H1 (cell line): ENCODE data around the gene IL2RA. TPM values are rescaled to one million over a fixed set of nuclear protein-coding genes. Genes with fewer than 3 reads are reported as not detected.
A peak's percentile ranks its signal among the peaks of the same experiment; 100 is the strongest.

Experiments used
- CTCF ChIA-PET: fragments of 300-600 bp; sonication (Branson Sonifier 250); formaldehyde crosslinking; loops from one replicate; lab custom pipeline; 2021; ENCODE audit not compliant: partially characterized antibody; lab: Charles Lee
- POLR2A ChIA-PET: fragments of 300-600 bp; sonication (Branson Sonifier 250); formaldehyde crosslinking; loops from one replicate; lab custom pipeline; 2021; ENCODE audit warnings: inconsistent platforms; ENCODE audit not compliant: partially characterized antibody; lab: Charles Lee
- DNase-seq, 2 experiments: peaks; one replicate each; pipeline versions ENCODE4 v3.0.0 to v3.0.0-alpha.2; 2010 to 2022; ENCODE audit warnings: low spot score in 2 of 2, low read depth in 1 of 2, mixed read lengths in 1 of 2
- FAIRE-seq: peaks from 2 replicates; lab custom pipeline; 2011; peaks lifted over from hg19 to GRCh38; lab: Jason Lieb, UNC
- H2AFZ ChIP-seq: 2 replicates; pipeline ENCODE4 v1.8.1; 2012; ENCODE audit warnings: low read length, inconsistent platforms
- H2AK5ac ChIP-seq: 2 replicates; pipeline ENCODE4 v1.6.1; 2013; ENCODE audit warnings: low read depth, low read length
- H2BK120ac ChIP-seq: replicated peaks from 2 replicates; pipeline ENCODE3; 2013; ENCODE audit warnings: low read depth, low read length, inconsistent platforms
- H2BK12ac ChIP-seq: 2 replicates; pipeline ENCODE4 v1.6.1; 2013; ENCODE audit warnings: low read depth, low read length
- H2BK15ac ChIP-seq: 2 replicates; pipeline ENCODE4 v1.6.1; 2013; ENCODE audit warnings: low read length
- H2BK20ac ChIP-seq: 2 replicates; pipeline ENCODE4 v1.6.1; 2013; ENCODE audit warnings: low read length
- H2BK5ac ChIP-seq: 2 replicates; pipeline ENCODE4 v1.6.1; 2013; ENCODE audit warnings: low read depth, low read length
- H3K14ac ChIP-seq: 2 replicates; pipeline ENCODE4 v1.6.1; 2013; ENCODE audit warnings: inconsistent platforms; ENCODE audit not compliant: insufficient read length
- H3K18ac ChIP-seq: 2 replicates; pipeline ENCODE4 v1.6.1; 2013; ENCODE audit warnings: low read length; ENCODE audit errors: extremely low read depth
- H3K23ac ChIP-seq: 2 replicates; pipeline ENCODE4 v1.6.1; 2013; ENCODE audit warnings: inconsistent platforms; ENCODE audit not compliant: insufficient read length
- H3K23me2 ChIP-seq: 2 replicates; pipeline ENCODE4 v1.6.1; 2013; ENCODE audit warnings: low read depth, low read length
- H3K27ac ChIP-seq: 2 replicates; pipeline ENCODE4 v1.6.1; 2011; ENCODE audit warnings: low read depth, low read length, inconsistent platforms
- H3K27me3 ChIP-seq, 4 experiments: replicated peaks in 1 of 4; 1 replicate in 1 of 4; 2 replicates in 3 of 4; pipeline versions ENCODE4 v1.6.1 to v1.8.1; 2011 to 2013; ENCODE audit warnings: low read length in 3 of 4, mild to moderate bottlenecking in 3 of 4, inconsistent platforms in 2 of 4, mixed read lengths in 2 of 4, moderate library complexity in 1 of 4; ENCODE audit not compliant: control insufficient read depth in 3 of 4, insufficient read depth in 3 of 4; ENCODE audit errors: extremely low read depth in 1 of 4
- H3K36me3 ChIP-seq, 4 experiments: 2 replicates each; pipeline versions ENCODE4 v1.6.1 to v1.8.1; 2011 to 2013; ENCODE audit warnings: mild to moderate bottlenecking in 4 of 4, low read length in 3 of 4, moderate library complexity in 2 of 4, control low read depth in 1 of 4, inconsistent platforms in 1 of 4; ENCODE audit not compliant: insufficient read depth in 4 of 4, control insufficient read depth in 2 of 4
- H3K4ac ChIP-seq: replicated peaks from 2 replicates; pipeline ENCODE3; 2013; ENCODE audit warnings: low read length, low read depth, mixed read lengths, inconsistent platforms; ENCODE audit not compliant: insufficient read length
- H3K4me1 ChIP-seq, 4 experiments: replicated peaks in 1 of 4; 1 replicate in 1 of 4; 2 replicates in 3 of 4; pipeline versions ENCODE4 v1.6.1 to v1.8.1; 2011 to 2013; ENCODE audit warnings: low read length in 3 of 4, inconsistent platforms in 2 of 4, mixed read lengths in 1 of 4; ENCODE audit not compliant: insufficient read depth in 4 of 4, control insufficient read depth in 3 of 4
- H3K4me2 ChIP-seq, 2 experiments: 2 replicates each; pipeline versions ENCODE4 v1.6.1 to v1.8.1; 2011 to 2013; ENCODE audit warnings: low read depth in 2 of 2, low read length in 2 of 2, control low read depth in 1 of 2, inconsistent platforms in 1 of 2, mild to moderate bottlenecking in 1 of 2; ENCODE audit not compliant: insufficient read depth in 1 of 2
- H3K4me3 ChIP-seq, 4 experiments: fragments of 200-600, 300-600 bp in 1 of 4; sonication (generic), shearing (Covaris generic), sonication (Bioruptor Twin) in 1 of 4; 2 replicates each; pipeline versions ENCODE4 v1.5.1 to v1.8.1; 2011 to 2016; ENCODE audit warnings: low read length in 4 of 4, low read depth in 3 of 4, control low read depth in 2 of 4, inconsistent platforms in 2 of 4, mild to moderate bottlenecking in 2 of 4, mixed read lengths in 1 of 4, moderate library complexity in 1 of 4; ENCODE audit not compliant: insufficient read depth in 2 of 4; ENCODE audit errors: extremely low read depth in 1 of 4
- H3K56ac ChIP-seq: replicated peaks from 2 replicates; pipeline ENCODE3; 2013; ENCODE audit warnings: low read depth, mild to moderate bottlenecking, mixed read lengths, low read length, inconsistent platforms; ENCODE audit not compliant: insufficient read length
- H3K79me1 ChIP-seq: 2 replicates; pipeline ENCODE4 v1.6.1; 2013; ENCODE audit warnings: low read depth, low read length, control low read depth
- H3K79me2 ChIP-seq, 2 experiments: 2 replicates each; pipeline versions ENCODE4 v1.6.1 to v1.8.1; 2012 to 2013; ENCODE audit warnings: low read length in 2 of 2, mild to moderate bottlenecking in 2 of 2, inconsistent platforms in 1 of 2; ENCODE audit not compliant: insufficient read depth in 2 of 2, control insufficient read depth in 1 of 2
- H3K9ac ChIP-seq, 4 experiments: replicated peaks in 1 of 4; 1 replicate in 1 of 4; 2 replicates in 3 of 4; pipeline versions ENCODE4 v1.6.1 to v1.8.1; 2011 to 2013; ENCODE audit warnings: low read depth in 3 of 4, low read length in 3 of 4, control low read depth in 2 of 4, mild to moderate bottlenecking in 2 of 4, moderate library complexity in 2 of 4, inconsistent platforms in 1 of 4; ENCODE audit errors: extremely low read depth in 1 of 4
- H3K9me3 ChIP-seq, 2 experiments: 2 replicates each; pipeline versions ENCODE4 v1.6.1 to v1.8.1; 2012 to 2013; ENCODE audit warnings: mild to moderate bottlenecking in 2 of 2, moderate library complexity in 2 of 2, control low read depth in 1 of 2, inconsistent platforms in 1 of 2, low read depth in 1 of 2, low read length in 1 of 2, mixed read lengths in 1 of 2; ENCODE audit not compliant: insufficient read depth in 2 of 2
- H4K20me1 ChIP-seq, 2 experiments: replicated peaks in 1 of 2; 2 replicates each; pipeline versions ENCODE3 to v1.8.1; 2011 to 2013; ENCODE audit warnings: inconsistent platforms in 2 of 2, low read length in 2 of 2, mild to moderate bottlenecking in 1 of 2; ENCODE audit not compliant: insufficient read depth in 2 of 2, control insufficient read depth in 1 of 2
- H4K5ac ChIP-seq: 2 replicates; pipeline ENCODE4 v1.6.1; 2013; ENCODE audit warnings: low read length, low read depth, mixed read lengths, inconsistent platforms; ENCODE audit not compliant: insufficient read length
- H4K8ac ChIP-seq: 2 replicates; pipeline ENCODE4 v1.8.0; 2013; ENCODE audit warnings: mild to moderate bottlenecking, moderate library complexity, low read length, inconsistent platforms; ENCODE audit not compliant: insufficient read depth; ENCODE audit errors: extremely low read depth
- H4K91ac ChIP-seq: replicated peaks from 2 replicates; pipeline ENCODE3; 2013; ENCODE audit warnings: low read length, mixed read lengths, inconsistent platforms; ENCODE audit not compliant: insufficient read length
- MAX ChIP-seq: IDR thresholded peaks from 2 replicates; pipeline ENCODE4 v1.6.1; 2012; ENCODE audit warnings: inconsistent platforms
- NANOG ChIP-seq: IDR thresholded peaks from 2 replicates; pipeline ENCODE4 v1.6.1; 2011; ENCODE audit warnings: low read length, low read depth, mild to moderate bottlenecking, inconsistent platforms; ENCODE audit not compliant: insufficient read depth, poor library complexity, severe bottlenecking
- POU5F1 ChIP-seq: IDR thresholded peaks from 2 replicates; pipeline ENCODE4 v1.6.1; 2011; ENCODE audit warnings: low read depth, mild to moderate bottlenecking, low read length, moderate library complexity
- RFX5 ChIP-seq: IDR thresholded peaks from 2 replicates; pipeline ENCODE4 v1.6.1; 2011; ENCODE audit warnings: low read depth, low read length, improper control_type of control experiment, borderline replicate concordance
- SP1 ChIP-seq: IDR thresholded peaks from 2 replicates; pipeline ENCODE4 v1.6.1; 2011; ENCODE audit warnings: low read depth, low read length
- TAF7 ChIP-seq: optimal IDR thresholded peaks from 2 replicates; pipeline ENCODE3; 2011; ENCODE audit warnings: low read depth, mild to moderate bottlenecking, inconsistent platforms, low read length, moderate library complexity, borderline replicate concordance
- WGBS, 2 experiments: shearing (Covaris generic) in 1 of 2; methylation state at CpG; one replicate each; pipeline versions ENCODE4 v1.1.6 to v1.1.7; 2013 to 2015; ENCODE audit warnings: low lambda C conversion rate in 2 of 2, mixed read lengths in 2 of 2, inconsistent platforms in 1 of 2, low coverage in 1 of 2, missing lambda C conversion rate in 1 of 2; ENCODE audit not compliant: insufficient replicate concordance in 2 of 2, insufficient coverage in 1 of 2, insufficient read length in 1 of 2; ENCODE audit errors: extremely low coverage in 1 of 2, missing lambda C conversion rate in 1 of 2; 5-methylcytosine and 5-hydroxymethylcytosine counted together
- polyA plus RNA-seq, 7 experiments: library from polyadenylated mRNA; depleted of rRNA in 3 of 7; stranded (reverse) in 5 of 7; unstranded in 2 of 7; fragments of >200 nt in 5 of 7; fragments of 200-250 nt in 2 of 7; gene quantifications; 1 replicate in 5 of 7; 2 replicates in 1 of 7; 4 replicates in 1 of 7; pipeline versions ENCODE4 v1.2.1 to v1.2.3, GENCODE V29; 2011 to 2013; ENCODE audit warnings: missing spikeins in 2 of 7, mixed read lengths in 2 of 7
- total RNA-seq: library from RNA; stranded (reverse); fragmentation: NEBNext Ultra II Directional; extraction: Animal tissue kit (Norgen Biotek cat#: 25700); gene quantifications from 2 replicates; pipeline ENCODE4 v1.2.1, GENCODE V29; 2021

The IL2RA gene
- total and polyA plus RNA-seq, 2 of the 8 experiments (the other 6 are each of a cell fraction or from before 2014, with no cell fraction given) = not detected

- POLR2A ChIA-PET = interaction anchor here (1.0 kb wide), 2 partner anchors 8 to 11 kb away, joined by 3 read pairs; no protein-coding TSS in a partner anchor
- peaks cover 8 to 34% (median 18%) of the 10 kb centered on the region in 4 experiments for H3K4me1 ChIP-seq
- H4K5ac ChIP-seq = no peak overlapping the region
- H3K18ac ChIP-seq = no peak overlapping the region
- H3K36me3 ChIP-seq = peaks cover 0 to 34% (median 5%) of the 10 kb centered on the region in 4 experiments; a peak in 4 of 8 replicates
- FAIRE-seq (no peak), DNase-seq (no peak)
- H3K79me2 ChIP-seq = peaks cover 0 to 59% of the 10 kb centered on the region in 2 experiments; a peak in 3 of 4 replicates
- H2BK15ac ChIP-seq = no peak overlapping the region
- no peak overlapping the region for H2AK5ac ChIP-seq
- H3K9me3 ChIP-seq = no peaks in the 10 kb centered on the region
- no peak overlapping the region for H3K9ac ChIP-seq
- peak overlapping the region in 1 of 2 experiments; percentile 10; a peak in 2 of 4 replicates for H3K4me2 ChIP-seq
- H3K23ac ChIP-seq = no peak overlapping the region
- H4K91ac ChIP-seq = no peak overlapping the region
- WGBS, 2 experiments = 47% methylated on average over 8 of the region's 8 CpGs; no CpG with 5 or more reads in 1 of the 2 experiments
- no peak overlapping the region for H3K56ac ChIP-seq
- H3K79me1 ChIP-seq = peaks cover 1% of the 10 kb centered on the region
- no peak overlapping the region for H2BK120ac ChIP-seq
- H2BK20ac ChIP-seq = no peak overlapping the region
- no peaks in the 10 kb centered on the region for H3K23me2 ChIP-seq
- H4K20me1 ChIP-seq = peaks cover 2 to 4% of the 10 kb centered on the region in 2 experiments
- H2BK12ac ChIP-seq = no peak overlapping the region
- H3K14ac ChIP-seq = no peak overlapping the region
- H4K8ac ChIP-seq = no peak overlapping the region
- H3K4me3 ChIP-seq = no peak overlapping the region
- H3K27me3 ChIP-seq = no peaks in the 10 kb centered on the region
- H3K27ac ChIP-seq = no peak overlapping the region
- H2BK5ac ChIP-seq = no peak overlapping the region
- CTCF ChIA-PET = interaction anchor here (0.8 to 1.6 kb wide), 4 partner anchors 11 to 101 kb away, joined by 3 to 5 read pairs (median 4); partner anchors contain the start of gene PFKFB3
- no peak overlapping the region for H3K4ac ChIP-seq
- H2AFZ ChIP-seq = no peak overlapping the region
- TF ChIP-seq TAF7 (no peak), POU5F1 (no peak), RFX5 (no peak), MAX (peak; percentile 52; the same call in 1 of the 2 replicates), NANOG (no peak), SP1 (no peak)
Observed at GRCh38 chr10:6101181-6101580, 39.0 kb upstream of the IL2RA start.
